Liver (tissue), 9 donors: ENCODE measurements around the gene KPNB1. TPM values are rescaled to one million over a fixed set of nuclear protein-coding genes. Genes with fewer than 3 reads are reported as not detected.

Source experiments
- DNase-seq: peaks from one replicate; pipeline ENCODE4 v3.0.0-alpha.2; 2017; ENCODE audit warnings: low spot score
- H3K27ac ChIP-seq, 2 donors: one replicate each; pipeline ENCODE4 v1.7.0; 2013; ENCODE audit warnings: inconsistent platforms in 2 of 2, low read length in 2 of 2, control low read depth in 1 of 2, low read depth in 1 of 2, mild to moderate bottlenecking in 1 of 2
- H3K27me3 ChIP-seq, 4 donors: one replicate each; pipeline versions ENCODE4 v1.6.1 to v1.7.0; 2013; ENCODE audit warnings: low read length in 3 of 4, inconsistent platforms in 1 of 4, mild to moderate bottlenecking in 1 of 4, moderate library complexity in 1 of 4; ENCODE audit not compliant: control insufficient read depth in 4 of 4, insufficient read depth in 4 of 4
- H3K36me3 ChIP-seq, 4 donors: one replicate each; pipeline versions ENCODE4 v1.6.1 to v1.7.0; 2013; ENCODE audit warnings: low read length in 3 of 4, mild to moderate bottlenecking in 3 of 4, low read depth in 1 of 4, moderate library complexity in 1 of 4; ENCODE audit not compliant: control insufficient read depth in 4 of 4, insufficient read depth in 3 of 4
- H3K4me1 ChIP-seq, 4 donors: one replicate each; pipeline versions ENCODE4 v1.6.1 to v1.7.0; 2013; ENCODE audit warnings: low read length in 3 of 4, mild to moderate bottlenecking in 3 of 4, moderate library complexity in 1 of 4; ENCODE audit not compliant: control insufficient read depth in 4 of 4, insufficient read depth in 4 of 4
- H3K4me3 ChIP-seq, 3 donors: one replicate each; pipeline versions ENCODE4 v1.6.1 to v1.7.0; 2013; ENCODE audit warnings: low read length in 3 of 3, control low read depth in 1 of 3, low read depth in 1 of 3, mild to moderate bottlenecking in 1 of 3
- H3K9ac ChIP-seq, 2 donors: one replicate each; pipeline ENCODE4 v1.7.0; 2013; ENCODE audit warnings: low read length in 2 of 2, mild to moderate bottlenecking in 2 of 2, moderate library complexity in 2 of 2, control low read depth in 1 of 2, low read depth in 1 of 2
- H3K9me3 ChIP-seq, 4 donors: one replicate each; pipeline versions ENCODE4 v1.6.1 to v1.7.0; 2013; ENCODE audit warnings: low read length in 3 of 4; ENCODE audit not compliant: control insufficient read depth in 4 of 4
- CTCF ChIP-seq: fragments of 150-350 bp; IDR thresholded peaks from 2 replicates; pipeline ENCODE4 v1.5.1; 2017; ENCODE audit warnings: improper control_type of control experiment, low read depth, low read length; ENCODE audit not compliant: missing input control
- FOXA1 ChIP-seq: IDR thresholded peaks from 2 replicates; pipeline ENCODE4 v1.6.1; 2016; ENCODE audit warnings: antibody characterized with exemption
- FOXA2 ChIP-seq: IDR thresholded peaks from 2 replicates; pipeline ENCODE4 v1.6.1; 2016; ENCODE audit warnings: antibody characterized with exemption
- GABPA ChIP-seq, 2 donors: IDR thresholded peaks in 1 of 2; conservative IDR thresholded peaks in 1 of 2; 2 replicates each; pipeline ENCODE4 v1.6.1; 2016; ENCODE audit warnings: antibody characterized with exemption in 2 of 2, mild to moderate bottlenecking in 1 of 2, moderate library complexity in 1 of 2
- HNF4A ChIP-seq, 2 donors: conservative IDR thresholded peaks; 2 replicates each; pipeline ENCODE4 v1.6.1; 2016; ENCODE audit warnings: antibody characterized with exemption in 2 of 2, mild to moderate bottlenecking in 2 of 2
- JUND ChIP-seq, 2 donors: IDR thresholded peaks; 2 replicates each; pipeline ENCODE4 v1.6.1; 2016; ENCODE audit warnings: antibody characterized with exemption in 2 of 2
- NR2F2 ChIP-seq: IDR thresholded peaks from 2 replicates; pipeline ENCODE4 v1.6.1; 2016; ENCODE audit warnings: antibody characterized with exemption
- WGBS: extraction: QIAGEN DNeasy Blood & Tissue Kit; methylation state at CpG from one replicate; pipeline ENCODE4 v1.1.7; 2013; 5-methylcytosine and 5-hydroxymethylcytosine counted together
- polyA plus RNA-seq, 2 donors: library from polyadenylated mRNA; stranded (reverse) in 1 of 2; unstranded in 1 of 2; fragments of 200-250 nt in 1 of 2; fragments of >200 nt in 1 of 2; fragmentation: Nextera tagmentation in 1 of 2; extraction: Ambion mirVana in 1 of 2; gene quantifications; one replicate each; pipeline versions ENCODE4 v1.2.1 to v1.2.3, GENCODE V29; 2013 to 2015
- total RNA-seq, 2 donors: library from RNA; depleted of rRNA; stranded (reverse); fragments of >200 nt; gene quantifications; one replicate each; pipeline ENCODE4 v1.2.3, GENCODE V29; 2014
- TF ChIP-seq, protein P1 (sequence below): IDR thresholded peaks from 2 replicates; pipeline ENCODE4 v1.6.1; 2016; ENCODE audit warnings: antibody characterized with exemption, mild to moderate bottlenecking
- TF ChIP-seq, protein P2 (sequence below): IDR thresholded peaks from 2 replicates; pipeline ENCODE4 v1.6.1; 2016; ENCODE audit warnings: antibody characterized with exemption
- donor health status: healthy.
- donor health status: healthy.
- donor health status: healthy.
- donor health status: healthy.
- donor health status: healthy.

KPNB1 gene
- total and polyA plus RNA-seq, 4 donors = 27.6 to 114 (median 75.0) TPM

DNA sequence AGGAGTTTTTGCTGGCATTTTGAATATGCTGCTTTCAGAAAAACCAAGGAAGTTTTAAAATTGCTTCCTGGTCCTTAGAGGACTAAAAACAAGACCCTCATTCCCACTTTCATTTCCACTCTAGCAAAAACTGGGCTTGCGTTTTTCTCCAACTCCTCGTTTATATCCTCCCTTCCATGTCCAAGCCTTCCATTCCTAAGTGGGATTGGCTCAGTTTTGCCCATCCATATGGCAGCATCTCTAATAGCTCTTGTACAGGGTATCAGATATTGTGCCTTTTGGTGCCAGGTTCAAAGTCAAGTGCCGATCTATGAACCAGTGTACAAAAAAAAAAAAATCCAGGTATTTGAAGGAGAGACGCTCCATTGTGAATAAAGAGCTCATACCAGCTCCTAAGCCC lies 34.3 kb downstream of the KPNB1 start:
- Histone ChIP-seq H3K9me3 (no peaks in the 10 kb centered on the region), H3K27me3 (no peaks in the 10 kb centered on the region), H3K27ac (no peak overlapping the region), H3K4me3 (no peak overlapping the region), H3K9ac (no peak overlapping the region), H3K4me1 (no peaks in the 10 kb centered on the region), H3K36me3 (peaks cover 16 to 48% (median 38%) of the 10 kb centered on the region in 4 donors)
- no peak for DNase-seq
- 95% methylated on average over 4 of the region's 4 CpGs for WGBS
- no peak for TF ChIP-seq NR2F2
- no peak for TF ChIP-seq CTCF
- TF ChIP-seq FOXA2 = no peak
- no peak for TF ChIP-seq JUND (IDR thresholded peaks at IDR 0.05)

GRCh38 chr17:47684535-47685193 lies 34.9 kb downstream of the KPNB1 start:
- no peak overlapping the region for H3K9ac ChIP-seq
- 95% methylated on average over 4 of the region's 4 CpGs for WGBS
- peaks cover 12 to 42% (median 33%) of the 10 kb centered on the region in 4 donors for H3K36me3 ChIP-seq
- no peak for DNase-seq
- H3K27ac ChIP-seq = no peak overlapping the region
- no peak for TF ChIP-seq GABPA (IDR thresholded peaks at IDR 0.05 in 1 of 2, conservative IDR thresholded peaks at IDR 0.05 in 1 of 2)
- no peak for TF ChIP-seq NR2F2
- TF ChIP-seq JUND (IDR thresholded peaks at IDR 0.05) = no peak
- TF ChIP-seq FOXA2 = no peak
- TF ChIP-seq HNF4A (conservative IDR thresholded peaks at IDR 0.05) = no peak
- no peaks in the 10 kb centered on the region for H3K4me1 ChIP-seq
- no peak overlapping the region for H3K4me3 ChIP-seq
- no peaks in the 10 kb centered on the region for H3K27me3 ChIP-seq
- no peaks in the 10 kb centered on the region for H3K9me3 ChIP-seq

DNA sequence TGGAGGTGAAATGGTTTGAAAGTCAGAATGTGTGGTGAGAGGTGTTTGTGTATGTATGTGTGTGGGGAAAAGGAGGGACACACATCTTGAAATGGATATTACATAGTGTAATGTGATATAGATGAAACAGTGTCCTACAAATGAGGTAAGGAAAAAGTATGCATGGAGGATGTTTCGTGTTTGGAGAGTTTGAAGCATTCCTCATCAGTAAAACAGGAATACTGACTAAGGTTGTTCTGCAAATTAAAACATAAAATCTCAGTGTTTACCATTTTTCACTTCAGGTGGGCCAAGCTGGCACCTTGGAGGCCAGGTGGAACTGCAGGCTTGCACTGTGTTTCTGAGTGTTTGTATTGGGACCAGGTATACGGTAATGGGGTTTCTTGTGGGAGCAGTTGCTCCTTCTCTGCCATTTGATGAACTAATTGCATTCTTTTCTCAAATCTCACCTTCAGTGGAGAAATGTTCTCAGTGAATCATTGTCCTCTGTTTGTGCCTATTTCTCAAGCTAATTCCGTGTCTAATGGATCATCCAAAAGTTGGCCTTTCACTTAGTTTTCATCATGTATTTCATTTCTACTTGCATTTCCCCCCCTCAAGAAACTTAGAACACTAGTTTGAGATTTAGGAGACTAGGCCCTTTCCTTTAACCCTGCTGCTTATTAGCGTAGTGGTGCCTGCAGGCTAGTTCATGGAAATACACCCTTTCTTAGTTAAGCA lies 36.0 kb downstream of the KPNB1 start:
- Histone ChIP-seq H3K27me3 (no peaks in the 10 kb centered on the region), H3K4me3 (no peak overlapping the region), H3K9me3 (no peaks in the 10 kb centered on the region), H3K4me1 (no peaks in the 10 kb centered on the region), H3K9ac (no peak overlapping the region), H3K36me3 (peaks cover 6 to 32% (median 23%) of the 10 kb centered on the region in 4 donors), H3K27ac (no peak overlapping the region)
- TF ChIP-seq, protein P1, sequence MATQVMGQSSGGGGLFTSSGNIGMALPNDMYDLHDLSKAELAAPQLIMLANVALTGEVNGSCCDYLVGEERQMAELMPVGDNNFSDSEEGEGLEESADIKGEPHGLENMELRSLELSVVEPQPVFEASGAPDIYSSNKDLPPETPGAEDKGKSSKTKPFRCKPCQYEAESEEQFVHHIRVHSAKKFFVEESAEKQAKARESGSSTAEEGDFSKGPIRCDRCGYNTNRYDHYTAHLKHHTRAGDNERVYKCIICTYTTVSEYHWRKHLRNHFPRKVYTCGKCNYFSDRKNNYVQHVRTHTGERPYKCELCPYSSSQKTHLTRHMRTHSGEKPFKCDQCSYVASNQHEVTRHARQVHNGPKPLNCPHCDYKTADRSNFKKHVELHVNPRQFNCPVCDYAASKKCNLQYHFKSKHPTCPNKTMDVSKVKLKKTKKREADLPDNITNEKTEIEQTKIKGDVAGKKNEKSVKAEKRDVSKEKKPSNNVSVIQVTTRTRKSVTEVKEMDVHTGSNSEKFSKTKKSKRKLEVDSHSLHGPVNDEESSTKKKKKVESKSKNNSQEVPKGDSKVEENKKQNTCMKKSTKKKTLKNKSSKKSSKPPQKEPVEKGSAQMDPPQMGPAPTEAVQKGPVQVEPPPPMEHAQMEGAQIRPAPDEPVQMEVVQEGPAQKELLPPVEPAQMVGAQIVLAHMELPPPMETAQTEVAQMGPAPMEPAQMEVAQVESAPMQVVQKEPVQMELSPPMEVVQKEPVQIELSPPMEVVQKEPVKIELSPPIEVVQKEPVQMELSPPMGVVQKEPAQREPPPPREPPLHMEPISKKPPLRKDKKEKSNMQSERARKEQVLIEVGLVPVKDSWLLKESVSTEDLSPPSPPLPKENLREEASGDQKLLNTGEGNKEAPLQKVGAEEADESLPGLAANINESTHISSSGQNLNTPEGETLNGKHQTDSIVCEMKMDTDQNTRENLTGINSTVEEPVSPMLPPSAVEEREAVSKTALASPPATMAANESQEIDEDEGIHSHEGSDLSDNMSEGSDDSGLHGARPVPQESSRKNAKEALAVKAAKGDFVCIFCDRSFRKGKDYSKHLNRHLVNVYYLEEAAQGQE = no peak
- TF ChIP-seq, protein P2, sequence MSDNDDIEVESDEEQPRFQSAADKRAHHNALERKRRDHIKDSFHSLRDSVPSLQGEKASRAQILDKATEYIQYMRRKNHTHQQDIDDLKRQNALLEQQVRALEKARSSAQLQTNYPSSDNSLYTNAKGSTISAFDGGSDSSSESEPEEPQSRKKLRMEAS = no peak
- TF ChIP-seq FOXA2 = no peak
- TF ChIP-seq HNF4A (conservative IDR thresholded peaks at IDR 0.05) = no peak
- TF ChIP-seq FOXA1 = no peak
- WGBS = 93% methylated on average over 4 of the region's 4 CpGs
- DNase-seq = no peak
